GM13977 (cell line): Measurements from ENCODE around the gene CACNA2D1.
A peak's percentile ranks its signal among the peaks of the same experiment; 100 is the strongest.

ENCODE experiments used
- DNase-seq: peaks from one replicate; pipeline ENCODE4 v3.0.0; 2012; ENCODE audit warnings: low spot score
- CTCF ChIP-seq: IDR thresholded peaks from 2 replicates; pipeline ENCODE4 v1.5.1; 2012; ENCODE audit warnings: mild to moderate bottlenecking, control low read depth; ENCODE audit not compliant: insufficient read depth; ENCODE audit errors: extremely low read depth, missing control alignments
- in situ Hi-C: fragments of 300-500 bp; cut with MboI; formaldehyde crosslinking; loops from one replicate; pipeline ENCODE4 v1.12.0; 2022; ENCODE audit warnings: low sequenced_read_pairs, low pct_unique_long_range_greater_than_20kb, mixed read lengths, inconsistent platforms; ENCODE audit not compliant: unreplicated experiment

The CACNA2D1 gene

GRCh38 chr7:82443547-82444219 is at the start of gene CACNA2D1:
CACNA2D1 (minus strand) TSS chr7:82443777.
- TF ChIP-seq CTCF, result no peak
- DNase-seq, result peak; percentile 60
- in situ Hi-C loops, result no loop called here

- in situ Hi-C loops, result no loop called here
- TF ChIP-seq CTCF, result peak; percentile 52
- peak; percentile 29 for DNase-seq
These were observed 38.0 kb upstream of the CACNA2D1 start for GRCh38 chr7:82481499-82482097.

- no peak for TF ChIP-seq CTCF
- no peak for DNase-seq
- in situ Hi-C loops, result no loop called here
These were observed 34.3 kb upstream of the CACNA2D1 start for GRCh38 chr7:82477733-82478515.

GRCh38 chr7:82472966-82473365 is 29.4 kb upstream of the CACNA2D1 start:
- DNase-seq, result no peak
- TF ChIP-seq CTCF, result no peak
- in situ Hi-C loops, result no loop called here

GRCh38 chr7:82471351-82472020 is 27.9 kb upstream of the CACNA2D1 start:
- no peak for DNase-seq
- in situ Hi-C loops, result no loop called here

More at GRCh38 chr7:82471351-82472020, 27.9 kb upstream of the CACNA2D1 start:
- TF ChIP-seq CTCF, result no peak
